Lower leg skin (tissue), 3 donors: ENCODE data around the gene SPATC1L.

Experiments
- POLR2A ChIP-seq, 2 donors: fragments of 450-650 bp; IDR thresholded peaks; one replicate each; pipeline ENCODE4 v1.6.1; 2016 to 2017; ENCODE audit warnings: antibody characterized with exemption in 2 of 2, mild to moderate bottlenecking in 1 of 2, moderate library complexity in 1 of 2
- TF ChIP-seq, protein P1 (sequence below), 3 donors: fragments of 450-650 bp; IDR thresholded peaks; one replicate each; pipeline ENCODE4 v1.5.1; 2016; ENCODE audit warnings: antibody characterized with exemption in 3 of 3, mild to moderate bottlenecking in 3 of 3, moderate library complexity in 2 of 3

DNA sequence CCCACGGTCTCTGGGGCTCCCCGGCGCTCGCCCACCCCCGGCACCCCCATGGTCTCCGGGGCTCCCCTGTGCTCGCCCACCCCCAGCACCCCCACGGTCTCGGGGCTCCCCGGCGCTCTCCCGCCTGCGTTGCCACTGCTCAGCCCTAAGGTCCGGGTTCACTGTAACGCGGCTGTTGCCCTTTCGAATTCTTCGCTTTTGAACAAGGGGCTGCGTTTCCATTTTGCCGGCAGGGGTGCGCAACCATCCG is 23.7 kb downstream of the SPATC1L start:
- no peak for TF ChIP-seq POLR2A (IDR thresholded peaks at IDR 0.05)
- TF ChIP-seq, protein P1, sequence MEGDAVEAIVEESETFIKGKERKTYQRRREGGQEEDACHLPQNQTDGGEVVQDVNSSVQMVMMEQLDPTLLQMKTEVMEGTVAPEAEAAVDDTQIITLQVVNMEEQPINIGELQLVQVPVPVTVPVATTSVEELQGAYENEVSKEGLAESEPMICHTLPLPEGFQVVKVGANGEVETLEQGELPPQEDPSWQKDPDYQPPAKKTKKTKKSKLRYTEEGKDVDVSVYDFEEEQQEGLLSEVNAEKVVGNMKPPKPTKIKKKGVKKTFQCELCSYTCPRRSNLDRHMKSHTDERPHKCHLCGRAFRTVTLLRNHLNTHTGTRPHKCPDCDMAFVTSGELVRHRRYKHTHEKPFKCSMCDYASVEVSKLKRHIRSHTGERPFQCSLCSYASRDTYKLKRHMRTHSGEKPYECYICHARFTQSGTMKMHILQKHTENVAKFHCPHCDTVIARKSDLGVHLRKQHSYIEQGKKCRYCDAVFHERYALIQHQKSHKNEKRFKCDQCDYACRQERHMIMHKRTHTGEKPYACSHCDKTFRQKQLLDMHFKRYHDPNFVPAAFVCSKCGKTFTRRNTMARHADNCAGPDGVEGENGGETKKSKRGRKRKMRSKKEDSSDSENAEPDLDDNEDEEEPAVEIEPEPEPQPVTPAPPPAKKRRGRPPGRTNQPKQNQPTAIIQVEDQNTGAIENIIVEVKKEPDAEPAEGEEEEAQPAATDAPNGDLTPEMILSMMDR (IDR thresholded peaks at IDR 0.05) = no peak
